ENCODE results near the gene ADAMTSL3. TPM values are rescaled to one million over a fixed set of nuclear protein-coding genes. Genes with fewer than 3 reads are reported as not detected.

ADAMTSL3 gene
- total RNA-seq, 4 donors from 2014 or later: 2.0 to 11.3 (median 3.8) TPM

DNA sequence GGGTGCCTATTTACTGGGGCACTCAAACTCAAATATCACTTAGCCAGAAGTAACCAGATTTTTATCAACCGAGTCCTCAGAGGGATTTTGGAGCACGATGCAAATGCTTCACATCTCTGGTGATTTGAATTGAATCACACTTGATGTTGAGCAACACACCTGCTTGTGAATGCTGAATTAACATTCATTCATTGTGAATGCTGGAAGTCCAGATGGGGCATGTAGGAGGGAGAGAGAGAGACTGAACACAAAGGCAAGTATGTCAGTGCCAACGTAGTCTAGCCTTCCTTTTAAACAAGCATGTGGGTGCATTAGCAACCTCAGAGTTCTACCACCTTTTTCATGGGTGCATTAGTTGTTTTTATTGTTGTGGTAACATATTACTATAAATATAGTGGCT is 156.2 kb downstream of the ADAMTSL3 start:
- Histone ChIP-seq H3K27ac (no peak overlapping the region), H3K4me3 (no peak overlapping the region), H3K4me1 (no peaks in the 10 kb centered on the region), H3K27me3 (no peaks in the 10 kb centered on the region), H3K9me3 (no peaks in the 10 kb centered on the region), H3K36me3 (no peaks in the 10 kb centered on the region)
- 72% methylated on average over 3 of the region's 3 CpGs for WGBS
- no peak for DNase-seq (ENCODE audit: low spot score in 2 of 2)
- no peak for TF ChIP-seq POLR2AphosphoS5 (IDR thresholded peaks at IDR 0.05)
- TF ChIP-seq, protein P1, sequence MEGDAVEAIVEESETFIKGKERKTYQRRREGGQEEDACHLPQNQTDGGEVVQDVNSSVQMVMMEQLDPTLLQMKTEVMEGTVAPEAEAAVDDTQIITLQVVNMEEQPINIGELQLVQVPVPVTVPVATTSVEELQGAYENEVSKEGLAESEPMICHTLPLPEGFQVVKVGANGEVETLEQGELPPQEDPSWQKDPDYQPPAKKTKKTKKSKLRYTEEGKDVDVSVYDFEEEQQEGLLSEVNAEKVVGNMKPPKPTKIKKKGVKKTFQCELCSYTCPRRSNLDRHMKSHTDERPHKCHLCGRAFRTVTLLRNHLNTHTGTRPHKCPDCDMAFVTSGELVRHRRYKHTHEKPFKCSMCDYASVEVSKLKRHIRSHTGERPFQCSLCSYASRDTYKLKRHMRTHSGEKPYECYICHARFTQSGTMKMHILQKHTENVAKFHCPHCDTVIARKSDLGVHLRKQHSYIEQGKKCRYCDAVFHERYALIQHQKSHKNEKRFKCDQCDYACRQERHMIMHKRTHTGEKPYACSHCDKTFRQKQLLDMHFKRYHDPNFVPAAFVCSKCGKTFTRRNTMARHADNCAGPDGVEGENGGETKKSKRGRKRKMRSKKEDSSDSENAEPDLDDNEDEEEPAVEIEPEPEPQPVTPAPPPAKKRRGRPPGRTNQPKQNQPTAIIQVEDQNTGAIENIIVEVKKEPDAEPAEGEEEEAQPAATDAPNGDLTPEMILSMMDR (IDR thresholded peaks at IDR 0.05): no peak
- no peak for TF ChIP-seq POLR2A (IDR thresholded peaks at IDR 0.05)

DNA sequence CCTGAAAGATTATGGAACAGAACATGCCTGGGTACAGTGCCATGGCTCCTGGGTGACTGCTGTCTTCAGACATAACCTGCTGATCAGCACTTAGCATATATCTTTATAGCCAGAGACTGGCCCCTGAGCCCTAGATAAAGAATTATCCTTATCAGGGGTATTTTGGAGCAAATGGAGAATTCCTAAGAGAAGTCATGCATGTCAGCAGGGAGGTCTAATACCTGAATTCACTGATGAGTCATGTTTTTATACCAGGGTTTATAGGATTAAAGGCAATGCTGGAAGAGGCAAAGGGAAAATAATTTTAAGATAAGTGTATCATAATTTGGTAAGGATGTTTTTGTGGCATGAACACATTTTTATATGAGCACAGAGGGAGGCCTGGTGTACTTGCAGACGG is 159.8 kb downstream of the ADAMTSL3 start:
- TF ChIP-seq EP300 (IDR thresholded peaks at IDR 0.05) (no peak), POLR2A (IDR thresholded peaks at IDR 0.05) (no peak), POLR2AphosphoS5 (IDR thresholded peaks at IDR 0.05) (no peak)
- TF ChIP-seq, protein P1 (IDR thresholded peaks at IDR 0.05): no peak
- WGBS: 0% methylated on average over 1 of the region's 1 CpG

DNA sequence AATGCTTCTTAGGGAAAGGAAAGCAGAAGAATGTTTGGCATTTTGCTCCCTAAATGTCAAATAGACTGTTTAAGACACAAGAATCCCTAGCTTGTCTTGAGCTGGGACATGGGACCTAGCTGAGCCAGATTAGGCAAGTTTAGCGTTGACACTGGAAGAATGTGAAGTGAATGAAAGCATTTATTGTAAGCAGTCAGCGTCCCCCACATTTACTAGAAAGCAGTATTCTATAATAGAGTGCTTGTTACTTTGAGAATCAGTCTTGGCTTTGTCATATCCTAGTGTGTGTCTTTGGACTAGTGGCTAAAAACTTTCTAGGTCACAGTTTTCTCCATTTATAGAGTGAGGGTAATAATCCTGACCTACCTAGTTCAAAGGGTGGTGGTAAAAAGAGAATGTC is 161.6 kb downstream of the ADAMTSL3 start:
- Histone ChIP-seq H3K27ac (no peak overlapping the region), H3K4me3 (no peak overlapping the region), H3K9me3 (no peaks in the 10 kb centered on the region), H3K27me3 (no peaks in the 10 kb centered on the region), H3K4me1 (no peaks in the 10 kb centered on the region), H3K36me3 (no peaks in the 10 kb centered on the region)
- TF ChIP-seq, protein P1 (IDR thresholded peaks at IDR 0.05): no peak
- TF ChIP-seq EP300 (IDR thresholded peaks at IDR 0.05): no peak
- TF ChIP-seq POLR2AphosphoS5 (IDR thresholded peaks at IDR 0.05): no peak
- no peak for TF ChIP-seq POLR2A (IDR thresholded peaks at IDR 0.05)
- WGBS: 73% methylated on average over 2 of the region's 2 CpGs
- no peak for DNase-seq (ENCODE audit: low spot score in 2 of 2)

More for the DNA sequence above, 159.8 kb downstream of the ADAMTSL3 start:
- Histone ChIP-seq H3K27ac (no peak overlapping the region), H3K9me3 (no peaks in the 10 kb centered on the region), H3K27me3 (no peaks in the 10 kb centered on the region), H3K36me3 (no peaks in the 10 kb centered on the region), H3K4me3 (no peak overlapping the region), H3K4me1 (no peaks in the 10 kb centered on the region)
- no peak for DNase-seq (ENCODE audit: low spot score in 2 of 2)

DNA sequence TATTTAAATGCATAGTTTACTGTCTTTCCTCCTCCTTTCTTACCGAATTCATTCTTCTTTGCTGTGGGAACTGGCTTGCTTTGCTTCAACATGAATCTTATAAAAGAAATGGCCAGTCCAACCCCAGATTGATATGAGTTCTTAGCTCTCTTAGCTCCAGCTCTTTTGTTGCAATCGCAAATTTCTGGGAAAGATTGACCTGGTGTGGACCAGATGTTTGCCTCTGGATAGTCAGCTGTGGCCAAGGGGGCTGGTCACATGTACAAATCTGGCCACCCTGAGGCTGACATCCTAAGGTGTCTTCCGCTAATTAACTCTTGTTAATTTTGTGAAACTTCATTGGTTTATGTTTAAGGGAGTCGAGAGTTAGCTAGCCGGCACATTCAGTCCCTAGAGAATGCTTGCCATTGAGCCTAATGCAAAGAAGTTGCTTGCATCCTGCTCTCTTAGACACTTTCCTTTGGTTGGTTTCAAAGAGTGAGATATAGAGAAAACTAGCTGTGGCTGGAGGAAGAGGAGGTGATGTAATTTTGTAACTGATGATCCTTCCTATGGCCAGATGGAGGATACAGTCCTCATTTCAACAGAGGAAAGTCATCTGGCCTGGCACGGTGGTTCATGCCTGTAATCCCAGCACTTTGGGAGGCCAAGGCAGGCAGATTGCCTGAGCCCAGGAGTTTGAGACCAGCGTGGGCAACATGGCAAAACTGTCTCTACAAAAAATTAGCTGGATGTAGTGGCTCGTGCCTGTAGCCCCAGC is 162.4 kb downstream of the ADAMTSL3 start:
- WGBS: 85% methylated on average over 8 of the region's 8 CpGs
- TF ChIP-seq POLR2A (IDR thresholded peaks at IDR 0.05) (no peak), POLR2AphosphoS5 (IDR thresholded peaks at IDR 0.05) (no peak), EP300 (IDR thresholded peaks at IDR 0.05) (no peak)
- TF ChIP-seq, protein P1 (IDR thresholded peaks at IDR 0.05): no peak

DNA sequence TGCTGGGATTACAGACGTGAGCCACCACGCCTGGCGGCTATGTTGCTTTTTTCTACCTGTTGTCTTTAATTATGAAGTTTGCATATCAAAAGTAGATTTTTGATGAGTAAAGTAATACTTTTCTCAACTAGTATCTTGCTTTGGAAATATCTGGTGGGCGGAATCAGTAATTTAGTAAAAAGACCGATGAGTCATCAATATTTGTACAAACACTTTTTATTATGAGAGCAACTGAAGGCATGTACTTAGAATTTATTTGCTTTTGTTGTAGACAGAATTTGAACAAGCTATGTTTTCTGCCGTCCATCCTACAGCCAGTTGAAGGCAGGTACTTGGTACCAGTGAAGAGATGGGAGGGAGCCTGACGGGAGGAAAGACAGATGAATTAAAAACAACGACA is 164.7 kb downstream of the ADAMTSL3 start:
- Histone ChIP-seq H3K4me3 (no peak overlapping the region), H3K4me1 (no peaks in the 10 kb centered on the region), H3K36me3 (no peaks in the 10 kb centered on the region), H3K9me3 (no peaks in the 10 kb centered on the region), H3K27me3 (no peaks in the 10 kb centered on the region), H3K27ac (no peak overlapping the region)
- WGBS: 90% methylated on average over 8 of the region's 8 CpGs
- no peak for TF ChIP-seq EP300 (IDR thresholded peaks at IDR 0.05)
- no peak for TF ChIP-seq POLR2AphosphoS5 (IDR thresholded peaks at IDR 0.05)
- no peak for TF ChIP-seq POLR2A (IDR thresholded peaks at IDR 0.05)
- TF ChIP-seq, protein P1 (IDR thresholded peaks at IDR 0.05): no peak
- DNase-seq (ENCODE audit: low spot score in 2 of 2): no peak

More for the DNA sequence above, 162.4 kb downstream of the ADAMTSL3 start:
- H3K27ac ChIP-seq: no peak overlapping the region
- no peak for DNase-seq (ENCODE audit: low spot score in 2 of 2)
- no peaks in the 10 kb centered on the region for H3K27me3 ChIP-seq
- H3K4me3 ChIP-seq: no peak overlapping the region
- no peaks in the 10 kb centered on the region for H3K36me3 ChIP-seq
- no peaks in the 10 kb centered on the region for H3K4me1 ChIP-seq
- no peaks in the 10 kb centered on the region for H3K9me3 ChIP-seq

All from suprapubic skin (tissue), 4 donors.